Cardiac fibroblast (primary cell): ENCODE results near the gene ESAM.
A peak's percentile ranks its signal among the peaks of the same experiment; 100 is the strongest.

Experiments
- DNase-seq, 2 donors: peaks; one replicate each; pipeline versions ENCODE4 v3.0.0 to v3.0.0-alpha.2; 2010; ENCODE audit warnings: low read depth in 2 of 2
- H3K4me3 ChIP-seq, 2 donors: replicated peaks in 1 of 2; 1 replicate in 1 of 2; 2 replicates in 1 of 2; pipeline ENCODE4 v1.5.1; 2011; ENCODE audit warnings: low read depth in 2 of 2, low read length in 2 of 2, mild to moderate bottlenecking in 2 of 2, moderate library complexity in 1 of 2
- TF ChIP-seq, protein P1 (sequence below): IDR thresholded peaks from one replicate; pipeline ENCODE4 v1.5.1; 2011; ENCODE audit warnings: low read depth, mild to moderate bottlenecking, low read length, inconsistent platforms

Gene ESAM

DNA sequence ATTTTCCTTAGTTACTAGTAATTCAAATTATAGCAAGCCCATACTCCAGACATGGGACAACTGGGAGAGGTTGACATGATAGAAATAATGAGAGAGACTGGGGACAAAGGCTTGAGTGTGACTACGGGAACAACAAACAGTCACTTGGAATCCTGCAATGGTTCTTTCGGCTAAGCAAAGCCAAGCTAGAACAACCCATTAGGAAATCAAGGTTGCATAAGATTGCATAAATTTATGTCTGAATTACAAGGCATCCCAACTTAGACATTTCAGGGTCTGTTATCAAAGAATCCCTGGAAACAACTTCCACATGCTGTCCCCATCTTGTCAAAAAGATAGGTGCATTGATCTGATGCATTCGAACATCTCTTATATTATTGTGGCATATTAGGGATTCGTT is 32.5 kb downstream of the ESAM start:
- DNase-seq: no peak
- TF ChIP-seq, protein P1, sequence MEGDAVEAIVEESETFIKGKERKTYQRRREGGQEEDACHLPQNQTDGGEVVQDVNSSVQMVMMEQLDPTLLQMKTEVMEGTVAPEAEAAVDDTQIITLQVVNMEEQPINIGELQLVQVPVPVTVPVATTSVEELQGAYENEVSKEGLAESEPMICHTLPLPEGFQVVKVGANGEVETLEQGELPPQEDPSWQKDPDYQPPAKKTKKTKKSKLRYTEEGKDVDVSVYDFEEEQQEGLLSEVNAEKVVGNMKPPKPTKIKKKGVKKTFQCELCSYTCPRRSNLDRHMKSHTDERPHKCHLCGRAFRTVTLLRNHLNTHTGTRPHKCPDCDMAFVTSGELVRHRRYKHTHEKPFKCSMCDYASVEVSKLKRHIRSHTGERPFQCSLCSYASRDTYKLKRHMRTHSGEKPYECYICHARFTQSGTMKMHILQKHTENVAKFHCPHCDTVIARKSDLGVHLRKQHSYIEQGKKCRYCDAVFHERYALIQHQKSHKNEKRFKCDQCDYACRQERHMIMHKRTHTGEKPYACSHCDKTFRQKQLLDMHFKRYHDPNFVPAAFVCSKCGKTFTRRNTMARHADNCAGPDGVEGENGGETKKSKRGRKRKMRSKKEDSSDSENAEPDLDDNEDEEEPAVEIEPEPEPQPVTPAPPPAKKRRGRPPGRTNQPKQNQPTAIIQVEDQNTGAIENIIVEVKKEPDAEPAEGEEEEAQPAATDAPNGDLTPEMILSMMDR: no peak
- no peak overlapping the region for H3K4me3 ChIP-seq

- TF ChIP-seq, protein P1: no peak
- no peak for DNase-seq
- H3K4me3 ChIP-seq: no peak overlapping the region
These were observed 34.0 kb downstream of the ESAM start for GRCh38 chr11:124728134-124728533.

GRCh38 chr11:124727474-124727873 is 34.6 kb downstream of the ESAM start:
- TF ChIP-seq, protein P1: no peak
- no peak overlapping the region for H3K4me3 ChIP-seq
- no peak for DNase-seq

DNA sequence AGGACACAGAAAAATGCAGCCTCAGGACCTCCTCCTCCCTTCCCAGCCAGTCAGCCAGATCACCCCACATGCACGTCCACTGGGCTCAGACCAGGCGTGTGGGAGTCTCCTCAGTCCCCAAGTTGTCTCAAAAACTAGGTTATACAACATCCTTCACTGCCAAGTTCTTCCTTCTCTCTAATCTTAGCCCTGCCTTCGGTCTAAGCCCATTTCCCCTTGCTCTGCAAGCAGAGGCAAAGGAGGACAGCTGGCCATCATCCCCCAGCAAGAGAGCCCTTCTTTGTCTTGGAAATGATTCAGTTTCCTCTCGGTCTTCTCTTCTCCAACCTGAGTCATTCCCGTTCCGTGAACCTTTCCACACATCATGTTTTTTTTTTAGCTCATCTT is 36.4 kb downstream of the ESAM start:
- peak; percentile 71 to 85 for DNase-seq
- TF ChIP-seq, protein P1: no peak
- H3K4me3 ChIP-seq: peak overlapping the region in 1 of 2 donors; percentile 18

DNA sequence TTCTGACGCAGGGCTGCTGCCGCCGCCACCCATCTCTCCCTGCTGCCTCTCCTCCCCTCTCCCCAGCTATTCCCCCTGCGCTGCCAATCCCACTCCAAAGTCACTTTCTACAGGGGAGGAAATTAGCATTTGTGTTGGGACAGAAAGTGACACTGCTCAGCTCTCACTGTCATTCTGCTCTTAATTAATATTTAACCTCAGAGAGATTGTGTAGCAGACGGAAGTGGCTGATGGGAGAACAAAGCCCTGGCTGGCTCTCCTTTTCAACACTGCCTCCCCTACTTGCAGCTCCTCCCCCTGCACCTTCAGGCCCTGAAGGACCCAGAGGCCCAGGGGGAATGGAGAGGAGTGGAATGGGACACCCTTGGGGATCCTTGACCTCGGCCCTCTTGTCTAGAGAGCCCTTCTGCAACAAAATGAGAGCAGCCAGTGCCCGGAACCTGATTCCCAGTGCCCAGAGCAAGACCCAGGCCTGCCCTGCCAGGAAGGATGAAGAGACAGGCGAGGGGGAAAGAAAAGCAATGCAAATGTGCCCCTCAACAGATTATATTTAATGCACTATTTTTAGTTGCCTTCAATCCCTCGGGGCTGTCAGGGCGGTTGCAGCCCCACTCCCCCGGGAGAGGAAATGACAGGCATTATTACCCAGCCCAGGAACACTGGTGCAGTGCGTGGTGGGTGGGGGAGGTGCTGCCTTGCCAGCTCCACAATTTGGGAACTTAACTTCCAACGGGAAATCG is 36.9 kb downstream of the ESAM start:
- H3K4me3 ChIP-seq: peak overlapping the region in 1 of 2 donors; percentile 18
- DNase-seq: no peak
- TF ChIP-seq, protein P1: no peak

DNA sequence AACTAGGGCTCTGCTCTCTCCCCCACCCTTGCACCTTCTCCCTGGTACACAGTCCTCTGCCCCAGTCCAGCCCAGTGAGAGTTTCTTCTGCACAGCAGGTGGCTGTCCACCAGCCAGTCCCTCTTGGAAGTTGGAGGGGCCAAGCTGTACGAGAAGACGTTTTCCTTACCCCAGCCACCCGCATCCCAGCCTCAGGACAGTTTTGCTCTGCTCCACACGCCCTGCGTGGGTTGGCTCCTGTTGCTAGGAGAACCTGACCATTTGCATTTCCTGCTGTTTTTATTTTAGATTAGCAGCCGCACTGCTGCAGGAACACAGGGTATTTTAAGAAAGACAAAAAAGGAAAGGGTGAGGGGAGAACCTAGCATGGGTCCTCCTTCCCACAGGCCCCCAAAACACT is 39.9 kb downstream of the ESAM start:
- DNase-seq: no peak
- no peak overlapping the region for H3K4me3 ChIP-seq
- TF ChIP-seq, protein P1: no peak

DNA sequence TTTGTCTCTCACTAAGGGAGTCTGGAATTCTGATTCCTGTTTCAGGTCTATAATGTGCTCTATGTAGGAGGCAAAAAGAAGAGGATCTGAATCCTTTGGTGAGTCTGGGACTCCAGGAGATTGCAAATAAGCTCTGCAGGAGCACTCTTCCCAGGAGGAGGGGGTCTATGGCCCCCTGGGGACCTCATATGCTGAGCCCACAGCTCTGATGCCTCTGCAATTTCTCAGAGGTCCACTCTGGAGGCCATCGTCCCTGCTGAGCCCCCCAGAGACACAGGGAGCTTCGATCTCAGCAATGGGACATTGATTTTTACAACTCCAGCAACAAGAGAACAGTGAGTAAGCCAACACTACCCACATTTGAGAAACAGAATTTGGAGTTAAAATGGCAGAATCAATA is 42.6 kb downstream of the ESAM start:
- TF ChIP-seq, protein P1: no peak

More for the DNA sequence above, 42.6 kb downstream of the ESAM start:
- DNase-seq: no peak
- H3K4me3 ChIP-seq: no peak overlapping the region
